ENCODE measurements around the gene ENPP4. TPM values are rescaled to one million over a fixed set of nuclear protein-coding genes. Genes with fewer than 3 reads are reported as not detected.

Gene ENPP4
- 0.20 to 0.38 TPM (median 0.27 TPM) in 5 replicates for total RNA-seq (2022; extraction: Qiagen RNA extraction)

GRCh38 chr6:46129629-46130511, at the start of gene ENPP4:
Gene ENPP4 (plus strand): TSS chr6:46129989. CDS start chr6:46139584, 9,595 bp downstream.

GRCh38 chr6:46170357-46171289, 40.8 kb downstream of the ENPP4 start, which contains the start of gene ENPP5:
Gene ENPP5 (minus strand): TSS chr6:46170980. CDS start chr6:46168262, 2,718 bp downstream.

Other genes starting within 250 kb of the ENPP4 start
- gene CLIC5, start 114.1 kb upstream of the ENPP4 start, total RNA-seq (2022; extraction: Qiagen RNA extraction), result not detected in 5 replicates
- not detected in 5 replicates for gene ENPP5, start 41.0 kb downstream of the ENPP4 start, total RNA-seq (2022; extraction: Qiagen RNA extraction)

Data from A549 treated with Hydrocortisone at 1 μM for 4 hours (cell line).